GM12891 (cell line): ENCODE measurements around the gene APOL4.
"Not testable (repeated sequence)": the region's sequence is repeated elsewhere in the genome, so short reads cannot be mapped to it uniquely, and the experiment has no call there.

Experiments
- DNase-seq: peaks from one replicate; pipeline ENCODE4 v3.0.0; 2011; ENCODE audit warnings: low spot score; ENCODE audit not compliant: insufficient read length
- FAIRE-seq: peaks from 2 replicates; lab custom pipeline; 2011; peaks lifted over from hg19 to GRCh38; lab: Jason Lieb, UNC
- PAX5 ChIP-seq: IDR thresholded peaks from 2 replicates; pipeline ENCODE4 v1.6.1; 2011; ENCODE audit warnings: low read length, moderate library complexity, mild to moderate bottlenecking; ENCODE audit not compliant: insufficient read depth, severe bottlenecking
- POLR2A ChIP-seq: IDR thresholded peaks from 2 replicates; pipeline ENCODE4 v1.6.1; 2011; ENCODE audit warnings: low read depth, low read length, control low read depth
- POLR2AphosphoS5 ChIP-seq: IDR thresholded peaks from 2 replicates; pipeline ENCODE4 v1.6.1; 2011; ENCODE audit warnings: low read depth, low read length, control low read depth
- POU2F2 ChIP-seq: IDR thresholded peaks from 2 replicates; pipeline ENCODE4 v1.6.1; 2011; ENCODE audit warnings: low read depth, mild to moderate bottlenecking, control low read depth, low read length, moderate library complexity
- SPI1 ChIP-seq: IDR thresholded peaks from 2 replicates; pipeline ENCODE4 v1.6.1; 2011; ENCODE audit warnings: low read depth, low read length, control low read depth
- TAF1 ChIP-seq: IDR thresholded peaks from 2 replicates; pipeline ENCODE4 v1.6.1; 2011; ENCODE audit warnings: low read depth, low read length, control low read depth

The APOL4 gene

DNA sequence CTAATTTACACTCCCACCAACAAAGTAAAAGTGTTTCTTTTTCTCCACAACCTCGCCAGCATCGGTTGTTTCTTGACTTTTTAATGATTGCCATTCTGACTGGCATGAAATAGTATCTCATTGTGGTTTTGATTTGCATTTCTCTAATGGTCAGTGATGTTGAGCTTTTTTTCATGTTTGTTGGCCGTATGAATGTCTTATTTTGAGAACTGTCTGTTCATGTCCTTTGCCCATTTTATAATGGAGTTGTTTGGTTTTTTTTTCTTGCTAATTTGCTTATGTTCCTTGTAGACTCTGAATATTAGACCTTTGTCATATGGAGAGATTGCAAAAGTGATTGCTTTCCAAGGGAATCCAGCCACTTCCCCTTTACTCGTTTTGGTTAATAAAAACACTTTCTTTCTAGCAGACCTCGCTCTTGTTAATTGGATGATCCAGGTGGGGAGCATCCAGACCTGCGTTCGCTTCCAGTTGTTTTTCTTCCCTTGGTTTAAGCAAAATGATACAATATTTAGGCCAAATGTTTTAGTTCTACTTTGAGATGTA, 17.1 kb upstream of the APOL4 start:
- DNase-seq, result no peak
- no peak for FAIRE-seq
- TF ChIP-seq SPI1, result 0 out of 2 replicates have a peak, but pooled peaks have one; percentile 3
- no peak for TF ChIP-seq TAF1
- no peak for TF ChIP-seq POLR2AphosphoS5
- TF ChIP-seq POU2F2, result no peak
- TF ChIP-seq POLR2A, result no peak

DNA sequence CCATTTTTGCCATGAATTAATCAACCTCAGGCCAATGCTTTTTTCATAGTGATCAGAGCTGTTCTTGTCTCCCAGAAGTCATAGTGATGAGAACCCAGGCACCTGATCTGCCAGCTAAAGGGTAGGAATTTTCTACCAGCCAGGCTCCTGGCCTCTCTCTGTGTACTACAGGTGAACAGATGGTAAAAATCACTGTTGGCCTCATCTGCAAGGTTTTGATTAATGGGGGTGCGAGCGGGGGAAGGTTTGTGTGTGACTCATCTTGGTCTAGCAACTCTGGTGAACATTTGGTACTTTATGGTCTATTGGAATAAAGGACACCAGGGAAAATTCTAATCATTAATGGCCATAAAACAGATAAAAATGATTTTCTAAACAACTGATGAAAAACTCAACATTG, 14.4 kb upstream of the APOL4 start:
- TF ChIP-seq SPI1 (no peak), POLR2A (no peak), PAX5 (no peak), POU2F2 (no peak), TAF1 (no peak), POLR2AphosphoS5 (no peak)
- DNase-seq (no peak), FAIRE-seq (no peak)

- TF ChIP-seq POU2F2 (peak; percentile 88; the same call in 1 of the 2 replicates), POLR2AphosphoS5 (no peak)
- no peak for FAIRE-seq
- DNase-seq, result no peak
Observed at GRCh38 chr22:36213586-36213985, 12.0 kb upstream of the APOL4 start.

GRCh38 chr22:36212901-36213300, 11.3 kb upstream of the APOL4 start:
- FAIRE-seq, result peak; percentile 16
- no peak for DNase-seq
- TF ChIP-seq PAX5 (no peak), SPI1 (no peak), TAF1 (no peak), POU2F2 (no peak), POLR2A (no peak), POLR2AphosphoS5 (no peak)

- no peak for TF ChIP-seq TAF1
- TF ChIP-seq SPI1, result no peak
- TF ChIP-seq POU2F2, result no peak
- no peak for TF ChIP-seq POLR2A
- no peak for TF ChIP-seq PAX5
- no peak for TF ChIP-seq POLR2AphosphoS5
- FAIRE-seq (no peak), DNase-seq (no peak)
Observed at GRCh38 chr22:36211237-36211861, 9.7 kb upstream of the APOL4 start.

GRCh38 chr22:36210224-36210623, 8.6 kb upstream of the APOL4 start:
- DNase-seq (no peak), FAIRE-seq (no peak)
- TF ChIP-seq TAF1, result no peak
- no peak for TF ChIP-seq POLR2A
- TF ChIP-seq SPI1, result no peak
- TF ChIP-seq PAX5, result no peak
- no peak for TF ChIP-seq POU2F2
- no peak for TF ChIP-seq POLR2AphosphoS5

- not testable (repeated sequence) for DNase-seq, FAIRE-seq
Observed at GRCh38 chr22:36209488-36209908, 7.9 kb upstream of the APOL4 start.

DNA sequence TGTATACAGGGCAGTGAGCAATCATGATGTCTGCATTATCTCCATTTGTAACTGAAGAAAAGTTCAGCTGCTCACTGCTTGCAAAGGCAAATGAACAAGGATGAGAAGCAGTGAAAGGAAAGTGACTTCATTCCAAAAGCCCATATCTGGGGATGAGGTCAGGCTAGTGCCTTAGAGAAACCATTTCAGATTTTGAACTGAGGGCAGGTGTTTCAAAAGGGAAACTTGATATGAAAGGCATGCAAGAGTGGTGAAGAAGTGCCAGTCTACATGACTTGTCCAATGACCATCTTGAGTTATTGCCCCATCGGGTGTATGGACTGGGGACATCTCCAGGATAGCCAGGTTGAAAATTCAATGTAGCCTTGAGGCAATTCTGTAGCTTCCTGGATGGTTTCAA, 7.3 kb upstream of the APOL4 start:
- FAIRE-seq, result no peak
- no peak for DNase-seq
- TF ChIP-seq PAX5 (no peak), POU2F2 (no peak), SPI1 (no peak), POLR2AphosphoS5 (no peak), POLR2A (no peak), TAF1 (no peak)

DNA sequence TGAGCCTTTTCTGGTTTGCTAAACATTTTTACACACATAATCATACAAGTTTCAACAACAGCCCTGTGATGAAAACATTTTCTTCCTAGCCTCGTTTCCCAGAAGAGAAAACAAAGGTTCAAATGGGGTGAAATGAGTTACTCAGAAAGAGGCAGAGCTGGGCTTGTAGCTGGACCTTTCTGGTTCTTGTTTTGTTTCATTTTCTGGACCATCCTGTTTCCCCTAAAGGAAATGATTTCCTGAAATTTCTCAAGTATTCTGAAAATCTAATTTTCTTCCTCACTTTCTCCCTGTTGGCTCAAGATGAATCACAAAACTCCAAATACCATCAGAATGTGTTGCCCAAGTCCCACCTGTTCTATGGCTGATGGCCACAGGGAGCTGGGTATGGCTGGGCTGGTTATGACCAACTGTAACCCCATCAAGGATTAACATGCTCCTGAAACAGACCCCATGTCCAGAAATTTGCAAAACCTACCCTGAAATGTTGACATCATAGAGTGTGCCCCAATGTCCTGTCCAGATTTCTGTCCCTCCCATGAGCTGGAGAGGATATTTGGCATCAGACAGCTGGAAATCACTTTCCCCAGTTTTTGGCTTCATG, 6.7 kb upstream of the APOL4 start:
- TF ChIP-seq PAX5 (no peak), SPI1 (no peak), TAF1 (no peak)
- DNase-seq (no peak), FAIRE-seq (no peak)

GRCh38 chr22:36206255-36206654, 4.6 kb upstream of the APOL4 start:
- no peak for DNase-seq
- TF ChIP-seq SPI1 (peak; percentile 31; the same call in 1 of the 2 replicates), PAX5 (no peak)
- peak; percentile 13 for FAIRE-seq

- not testable (repeated sequence) for DNase-seq
- peak; percentile 70 for FAIRE-seq
Observed at GRCh38 chr22:36205573-36205972, 4.0 kb upstream of the APOL4 start.
